CD8-positive, alpha-beta memory T cell (primary cell): ENCODE results near the gene MPHOSPH9. TPM values are rescaled to one million over a fixed set of nuclear protein-coding genes. Genes with fewer than 3 reads are reported as not detected.
"Not testable (repeated sequence)": the region's sequence is repeated elsewhere in the genome, so short reads cannot be mapped to it uniquely, and the experiment has no call there.

ENCODE experiments used
- CTCF ChIA-PET: fragments of 350-600 bp; sonication (Branson Sonifier 250); formaldehyde crosslinking; loops from one replicate; lab custom pipeline; 2021; ENCODE audit warnings: antibody characterized with exemption; lab: Charles Lee
- POLR2A ChIA-PET: fragments of 350-600 bp; sonication (Branson Sonifier 250); formaldehyde crosslinking; loops from one replicate; lab custom pipeline; 2021; ENCODE audit warnings: antibody characterized with exemption; lab: Charles Lee
- DNase-seq, 5 donors: peaks; one replicate each; pipeline versions ENCODE4 v3.0.0 to v3.0.0-alpha.2; 2020 to 2022; ENCODE audit warnings: mixed read lengths in 1 of 5
- H3K27ac ChIP-seq: one replicate; pipeline ENCODE4 v1.7.0; 2013; ENCODE audit warnings: low read depth, mild to moderate bottlenecking, low read length, moderate library complexity
- H3K27me3 ChIP-seq: 2 replicates; pipeline ENCODE4 v1.7.0; 2013; ENCODE audit warnings: low read length, mild to moderate bottlenecking; ENCODE audit not compliant: insufficient read depth, poor library complexity, severe bottlenecking
- H3K36me3 ChIP-seq: 2 replicates; pipeline ENCODE4 v1.7.0; 2013; ENCODE audit warnings: mild to moderate bottlenecking, low read length, moderate library complexity; ENCODE audit not compliant: insufficient read depth
- H3K4me1 ChIP-seq: 2 replicates; pipeline ENCODE4 v1.7.0; 2013; ENCODE audit warnings: mild to moderate bottlenecking, low read length, moderate library complexity; ENCODE audit not compliant: insufficient read depth
- H3K4me3 ChIP-seq: 2 replicates; pipeline ENCODE4 v1.7.0; 2013; ENCODE audit warnings: mild to moderate bottlenecking, low read length
- H3K9me3 ChIP-seq: 2 replicates; pipeline ENCODE4 v1.7.0; 2013; ENCODE audit warnings: mild to moderate bottlenecking, low read length
- H3K27ac Mint-ChIP-seq, 8 donors: one replicate each; pipeline ENCODE4 v1.8.0; 2020 to 2021; ENCODE audit warnings: mixed read lengths in 8 of 8, mild to moderate bottlenecking in 6 of 8, inconsistent platforms in 3 of 8, moderate library complexity in 3 of 8
- H3K27me3 Mint-ChIP-seq, 2 donors: one replicate each; pipeline ENCODE4 v1.8.0; 2020 to 2021; ENCODE audit warnings: mixed read lengths in 2 of 2, mild to moderate bottlenecking in 1 of 2, moderate library complexity in 1 of 2
- H3K36me3 Mint-ChIP-seq, 3 donors: one replicate each; pipeline ENCODE4 v1.8.0; 2020 to 2021; ENCODE audit warnings: mixed read lengths in 3 of 3, inconsistent platforms in 1 of 3, mild to moderate bottlenecking in 1 of 3
- H3K4me1 Mint-ChIP-seq, 3 donors: one replicate each; pipeline ENCODE4 v1.8.0; 2020 to 2021; ENCODE audit warnings: mixed read lengths in 3 of 3, inconsistent platforms in 1 of 3, mild to moderate bottlenecking in 1 of 3
- H3K4me3 Mint-ChIP-seq, 7 donors: one replicate each; pipeline ENCODE4 v1.8.0; 2020 to 2021; ENCODE audit warnings: mixed read lengths in 7 of 7, mild to moderate bottlenecking in 6 of 7, moderate library complexity in 4 of 7, inconsistent platforms in 2 of 7
- H3K9me3 Mint-ChIP-seq, 5 donors: one replicate each; pipeline ENCODE4 v1.8.0; 2020 to 2022; ENCODE audit warnings: mixed read lengths in 5 of 5, mild to moderate bottlenecking in 3 of 5, moderate library complexity in 2 of 5, inconsistent platforms in 1 of 5
- polyA plus RNA-seq: library from polyadenylated mRNA; unstranded; fragments of 300-500 nt; fragmentation: Illumina TruSeq; gene quantifications from one replicate; pipeline ENCODE4 v1.2.3, GENCODE V29; 2021
- total RNA-seq, 2 experiments: library from RNA; stranded (reverse); gene quantifications; one replicate each; pipeline ENCODE4 v1.2.3, GENCODE V29; 2021

Gene MPHOSPH9
- total and polyA plus RNA-seq, 3 experiments from 2014 or later = 31.0 to 74.8 (median 67.3) TPM

DNA sequence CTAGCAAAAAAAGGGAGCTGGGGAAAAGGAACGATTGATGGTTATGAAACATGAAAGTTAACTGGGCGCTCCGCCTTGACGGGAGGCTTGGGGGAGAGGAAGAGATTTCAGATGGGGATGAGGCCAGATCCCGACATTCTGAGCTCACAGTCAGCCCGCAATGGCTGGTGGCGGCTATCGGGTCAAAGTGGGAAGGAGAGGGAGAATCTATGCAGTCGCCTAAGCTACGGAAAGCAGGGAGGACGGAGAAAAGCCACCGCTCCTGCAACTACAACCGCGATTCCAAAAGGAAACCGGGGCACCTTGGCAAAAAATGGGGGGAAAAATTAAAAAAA lies 502 bp downstream of the MPHOSPH9 start:
- Mint-ChIP-seq H3K4me3 (peak overlapping the region; percentile 92 to 100 (median 99)), H3K27me3 (peaks cover 0 to 2% of the 10 kb centered on the region in 2 donors), H3K27ac (peak overlapping the region; percentile 93 to 99 (median 98)), H3K9me3 (peaks cover 0 to 2% (median 0%) of the 10 kb centered on the region in 5 donors), H3K36me3 (peaks cover 0 to 39% (median 0%) of the 10 kb centered on the region in 3 donors), H3K4me1 (peaks cover 62 to 90% (median 89%) of the 10 kb centered on the region in 3 donors)
- Histone ChIP-seq H3K36me3 (no peaks in the 10 kb centered on the region), H3K4me3 (peak overlapping the region; percentile 91), H3K27ac (peak overlapping the region; percentile 91), H3K9me3 (no peaks in the 10 kb centered on the region), H3K4me1 (peaks cover 78% of the 10 kb centered on the region), H3K27me3 (no peaks in the 10 kb centered on the region)
- ChIA-PET CTCF (interaction anchor here (0.7 to 11.9 kb wide), 8 partner anchors 9 to 350 kb away, joined by 3 to 113 read pairs (median 4); no protein-coding TSS in a partner anchor), POLR2A (interaction anchor here (0.6 to 3.4 kb wide), 23 partner anchors 9 to 1691 kb away, joined by 3 to 69 read pairs (median 7); partner anchors contain the start of genes ABCB9, ARL6IP4, BCL7A and DDX55)
- DNase-seq = no peak

DNA sequence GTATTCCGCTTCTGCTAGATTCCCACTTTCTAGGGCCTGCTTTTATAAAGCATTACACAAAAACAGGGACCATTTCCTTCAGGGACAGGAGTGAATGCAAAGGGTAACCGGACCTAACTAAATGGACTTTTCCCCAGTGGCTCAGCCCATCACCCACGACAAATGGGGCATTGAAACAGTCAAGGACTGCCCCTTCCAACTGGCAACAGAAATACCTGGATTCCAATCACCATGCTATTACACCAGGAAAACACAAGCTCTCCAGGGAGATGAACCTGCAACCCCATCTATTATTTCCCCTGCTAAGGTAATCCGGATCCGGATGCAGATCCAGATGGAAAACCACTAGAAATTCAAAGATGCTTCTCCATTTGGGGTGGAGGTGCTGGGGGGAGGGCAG lies 1.0 kb downstream of the MPHOSPH9 start:
- CTCF ChIA-PET = interaction anchor here (2.0 to 11.9 kb wide), 4 partner anchors 8 to 188 kb away, joined by 4 to 113 read pairs (median 8); no protein-coding TSS in a partner anchor
- Histone ChIP-seq H3K36me3 (no peaks in the 10 kb centered on the region), H3K27me3 (no peaks in the 10 kb centered on the region), H3K4me3 (peak overlapping the region; percentile 91), H3K9me3 (no peaks in the 10 kb centered on the region), H3K27ac (peak overlapping the region; percentile 91), H3K4me1 (peaks cover 75% of the 10 kb centered on the region)
- POLR2A ChIA-PET = interaction anchor here (0.6 to 3.4 kb wide), 12 partner anchors 9 to 731 kb away, joined by 3 to 69 read pairs (median 7); partner anchors contain the start of genes ABCB9, KMT5A, KNTC1 and OGFOD2
- H3K4me3 Mint-ChIP-seq = peak overlapping the region; percentile 92 to 100 (median 99)
- DNase-seq = no peak
- peak overlapping the region; percentile 61 to 99 (median 97) for H3K27ac Mint-ChIP-seq
- H3K27me3 Mint-ChIP-seq = peaks cover 0 to 2% of the 10 kb centered on the region in 2 donors
- peaks cover 0 to 2% (median 0%) of the 10 kb centered on the region in 5 donors for H3K9me3 Mint-ChIP-seq
- H3K36me3 Mint-ChIP-seq = peaks cover 0 to 37% (median 0%) of the 10 kb centered on the region in 3 donors
- H3K4me1 Mint-ChIP-seq = peaks cover 61 to 89% (median 87%) of the 10 kb centered on the region in 3 donors

DNA sequence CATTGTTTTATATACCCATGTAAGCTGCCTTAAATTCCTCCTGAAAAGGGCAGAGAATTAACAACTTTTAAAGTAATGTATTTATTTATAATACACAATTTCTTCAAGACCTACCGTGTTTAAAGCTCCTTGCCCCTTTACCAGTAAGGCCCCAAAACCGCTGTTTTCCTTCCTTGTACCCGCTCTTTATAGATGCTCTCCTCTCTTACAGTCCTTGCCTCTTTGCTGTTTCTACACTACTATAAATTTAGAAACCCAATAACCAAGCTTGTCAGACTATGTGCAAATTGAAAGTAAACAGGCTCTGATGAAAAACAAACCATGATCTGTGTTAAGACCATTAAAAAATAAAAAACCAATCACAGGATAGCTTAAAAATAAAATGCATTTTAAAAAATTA lies 3.9 kb downstream of the MPHOSPH9 start:
- peaks cover 59 to 79% (median 70%) of the 10 kb centered on the region in 3 donors for H3K4me1 Mint-ChIP-seq
- H3K4me1 ChIP-seq = peaks cover 54% of the 10 kb centered on the region
- H3K4me3 Mint-ChIP-seq = peak overlapping the region; percentile 22 to 83 (median 71)
- H3K36me3 ChIP-seq = no peaks in the 10 kb centered on the region
- H3K27me3 Mint-ChIP-seq = peaks cover 0 to 2% of the 10 kb centered on the region in 2 donors
- peak overlapping the region; percentile 24 for H3K4me3 ChIP-seq
- CTCF ChIA-PET = interaction anchor here (11.6 kb wide), 1 partner anchor 8 kb away, joined by 113 read pairs; the partner anchor contains the start of genes MPHOSPH9 and MTRFR
- H3K27ac ChIP-seq = peak overlapping the region; percentile 21
- peaks cover 0 to 30% (median 0%) of the 10 kb centered on the region in 3 donors for H3K36me3 Mint-ChIP-seq
- H3K27ac Mint-ChIP-seq = peak overlapping the region; percentile 55 to 96 (median 77)
- H3K9me3 ChIP-seq = no peaks in the 10 kb centered on the region
- H3K9me3 Mint-ChIP-seq = peaks cover 0 to 2% (median 0%) of the 10 kb centered on the region in 5 donors
- H3K27me3 ChIP-seq = no peaks in the 10 kb centered on the region
- POLR2A ChIA-PET = interaction anchor here (0.6 to 1.0 kb wide), 3 partner anchors 9 to 248 kb away, joined by 3 to 7 read pairs (median 4); partner anchors contain the start of gene ARL6IP4
- DNase-seq = no peak

DNA sequence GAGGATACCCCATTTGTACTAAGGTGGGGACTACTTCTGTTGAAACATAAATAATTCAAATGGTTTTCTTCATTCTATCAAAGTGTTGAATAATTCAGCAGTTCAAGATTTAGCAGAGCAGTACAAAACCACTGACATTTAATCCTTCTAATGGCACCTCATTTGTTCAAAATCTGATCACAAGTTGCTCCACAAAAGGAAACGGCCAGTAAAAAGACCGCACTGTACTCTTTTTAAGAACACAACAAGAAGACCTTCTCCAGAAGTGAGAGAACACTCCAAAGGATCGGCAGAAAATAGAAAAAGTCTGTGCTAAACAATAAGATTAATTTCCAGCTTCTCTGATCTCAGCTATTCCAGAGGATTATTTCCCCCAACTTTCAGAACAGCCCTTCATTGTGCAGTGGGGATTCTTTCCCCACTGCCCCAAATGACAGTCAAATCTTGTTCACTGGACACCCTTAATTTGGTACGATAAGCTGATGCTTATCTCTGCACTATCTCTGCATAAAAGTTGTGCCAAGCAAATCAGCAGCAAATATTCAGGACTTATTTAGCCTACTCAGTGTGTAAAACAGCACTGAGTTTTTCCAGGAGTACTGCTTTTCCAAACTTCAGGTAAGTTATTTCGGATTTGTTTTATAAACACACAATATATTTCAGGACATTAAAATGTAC lies 5.2 kb downstream of the MPHOSPH9 start:
- no peaks in the 10 kb centered on the region for H3K9me3 Mint-ChIP-seq
- Histone ChIP-seq H3K4me1 (peaks cover 60% of the 10 kb centered on the region), H3K27me3 (no peaks in the 10 kb centered on the region), H3K4me3 (no peak overlapping the region), H3K9me3 (no peaks in the 10 kb centered on the region), H3K27ac (no peak overlapping the region), H3K36me3 (no peaks in the 10 kb centered on the region)
- POLR2A ChIA-PET = no interaction called here
- no peak for DNase-seq
- peak overlapping the region; percentile 35 to 88 (median 72) for H3K27ac Mint-ChIP-seq
- H3K4me1 Mint-ChIP-seq = peaks cover 56 to 77% (median 71%) of the 10 kb centered on the region in 3 donors
- CTCF ChIA-PET = interaction anchor here (1.1 to 11.6 kb wide), 2 partner anchors 9 to 152 kb away, joined by 4 to 113 read pairs; partner anchors contain the start of genes MPHOSPH9 and MTRFR
- H3K36me3 Mint-ChIP-seq = peaks cover 0 to 24% (median 3%) of the 10 kb centered on the region in 3 donors
- no peaks in the 10 kb centered on the region for H3K27me3 Mint-ChIP-seq
- H3K4me3 Mint-ChIP-seq = peak overlapping the region; percentile 8 to 61 (median 40)

DNA sequence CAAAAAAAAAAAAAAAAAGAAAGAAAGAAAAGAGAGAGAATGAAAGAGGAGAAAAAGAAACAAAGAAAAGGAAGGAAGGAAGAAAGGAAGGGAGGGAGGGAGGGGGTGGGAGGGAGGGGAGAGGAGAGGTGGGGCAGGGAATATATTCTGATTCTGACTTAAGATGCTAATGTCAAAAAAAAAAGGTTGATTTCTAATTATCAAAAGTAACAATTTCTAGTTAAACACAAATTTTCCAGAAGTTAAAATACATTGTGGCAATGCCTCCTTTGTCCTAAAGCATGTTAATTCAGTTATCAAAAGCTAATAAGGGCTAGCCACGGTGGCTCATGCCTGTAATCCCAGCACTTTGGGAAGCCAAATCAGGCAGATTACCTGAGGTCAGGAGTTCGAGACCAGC lies 7.5 kb downstream of the MPHOSPH9 start:
- Histone ChIP-seq H3K4me1 (peaks cover 46% of the 10 kb centered on the region), H3K9me3 (no peaks in the 10 kb centered on the region), H3K27me3 (no peaks in the 10 kb centered on the region), H3K36me3 (peaks cover 7% of the 10 kb centered on the region), H3K4me3 (no peak overlapping the region), H3K27ac (no peak overlapping the region)
- Mint-ChIP-seq H3K27me3 (no peaks in the 10 kb centered on the region), H3K27ac (peak overlapping the region in 1 of 8 donors; percentile 85), H3K4me1 (peaks cover 46 to 63% (median 61%) of the 10 kb centered on the region in 3 donors), H3K36me3 (peaks cover 0 to 35% (median 9%) of the 10 kb centered on the region in 3 donors), H3K4me3 (no peak overlapping the region), H3K9me3 (no peaks in the 10 kb centered on the region)
- ChIA-PET CTCF (interaction anchor here (11.6 kb wide), 1 partner anchor 11 kb away, joined by 113 read pairs; the partner anchor contains the start of genes MPHOSPH9 and MTRFR), POLR2A (no interaction called here)
- DNase-seq = no peak

DNA sequence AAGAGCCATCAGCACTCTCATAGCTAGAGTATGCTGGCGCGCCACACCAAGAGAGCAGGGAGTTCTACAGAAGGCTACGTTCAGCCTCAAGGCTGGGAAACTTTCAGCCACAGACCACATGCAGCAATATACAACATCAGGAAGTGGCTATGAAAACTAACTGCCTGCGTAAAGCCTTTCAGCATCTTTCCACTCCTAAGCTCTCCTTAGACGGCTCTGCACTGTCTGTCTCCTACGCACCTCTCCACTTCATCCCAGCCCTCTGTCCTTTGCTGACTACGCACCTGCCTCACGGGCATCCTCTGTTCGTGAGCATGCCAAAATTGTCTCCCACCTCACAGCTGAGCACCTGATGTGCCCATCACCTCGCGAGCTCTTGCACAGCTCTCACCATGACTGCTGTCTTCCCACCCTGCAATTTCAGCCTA lies 9.7 kb downstream of the MPHOSPH9 start:
- Histone ChIP-seq H3K27me3 (no peaks in the 10 kb centered on the region), H3K36me3 (peaks cover 14% of the 10 kb centered on the region), H3K4me3 (peak overlapping the region; percentile 58), H3K4me1 (peaks cover 26% of the 10 kb centered on the region), H3K27ac (peak overlapping the region; percentile 48), H3K9me3 (no peaks in the 10 kb centered on the region)
- Mint-ChIP-seq H3K36me3 (peaks cover 0 to 50% (median 9%) of the 10 kb centered on the region in 3 donors), H3K4me1 (peaks cover 28 to 45% (median 39%) of the 10 kb centered on the region in 3 donors), H3K27me3 (peaks cover 0 to 1% of the 10 kb centered on the region in 2 donors), H3K4me3 (peak overlapping the region; percentile 31 to 92 (median 88)), H3K27ac (peak overlapping the region; percentile 53 to 98 (median 94)), H3K9me3 (no peaks in the 10 kb centered on the region)
- ChIA-PET POLR2A (interaction anchor here (0.7 to 4.0 kb wide), 5 partner anchors 10 to 179 kb away, joined by 3 to 69 read pairs (median 3); partner anchors contain the start of genes MPHOSPH9 and MTRFR), CTCF (interaction anchor here (0.7 to 11.6 kb wide), 4 partner anchors 14 to 360 kb away, joined by 3 to 113 read pairs (median 4); partner anchors contain the start of genes MPHOSPH9 and MTRFR)
- DNase-seq = peak; percentile 29 to 79 (median 59)

DNA sequence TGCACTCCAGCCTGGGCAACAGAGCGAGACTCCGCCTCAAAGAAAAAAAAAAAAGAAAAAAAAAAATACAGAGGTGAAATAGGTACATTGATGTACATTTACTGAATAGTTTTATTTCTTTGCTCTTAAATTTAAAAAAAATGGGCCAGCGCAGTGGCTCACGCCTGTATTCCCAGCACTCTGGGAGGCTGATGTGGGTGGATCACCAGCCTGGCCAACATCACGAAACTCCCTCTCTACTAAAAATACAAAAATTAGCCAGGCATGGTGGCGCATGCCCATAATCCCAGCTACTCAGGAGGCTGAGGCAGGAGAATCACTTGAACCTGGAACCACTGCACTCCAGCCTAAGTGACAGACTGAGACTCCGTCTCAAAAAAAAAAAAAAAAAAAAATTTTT lies 25.1 kb downstream of the MPHOSPH9 start:
- H3K4me1 Mint-ChIP-seq, H3K4me3 Mint-ChIP-seq, H3K4me3 ChIP-seq, H3K27me3 ChIP-seq, POLR2A ChIA-PET, H3K9me3 Mint-ChIP-seq, H3K4me1 ChIP-seq, H3K9me3 ChIP-seq, H3K27me3 Mint-ChIP-seq, H3K27ac Mint-ChIP-seq, CTCF ChIA-PET, H3K27ac ChIP-seq, DNase-seq: not testable (repeated sequence)
- H3K36me3 Mint-ChIP-seq = peaks cover 7 to 65% (median 14%) of the 10 kb centered on the region in 3 donors
- peaks cover 12% of the 10 kb centered on the region for H3K36me3 ChIP-seq
